Measurements from ENCODE around the gene ANKRD27. TPM values are rescaled to one million over a fixed set of nuclear protein-coding genes. Genes with fewer than 3 reads are reported as not detected.

ANKRD27 gene
- total RNA-seq, 1 donor from 2014 or later, result 44.5 TPM

GRCh38 chr19:32566246-32566830, 108.6 kb downstream of the ANKRD27 start:
- ATAC-seq (no peak), DNase-seq (no peak)
- no peak overlapping the region for H3K27ac ChIP-seq
- H3K4me3 ChIP-seq, result no peak overlapping the region
- H3K4me1 ChIP-seq, result no peaks in the 10 kb centered on the region
- H3K9me3 ChIP-seq, result no peaks in the 10 kb centered on the region
- TF ChIP-seq CTCF (IDR thresholded peaks at IDR 0.05), result no peak
- intact Hi-C loops (cut with DNase I), result no loop called here
- H3K27me3 ChIP-seq (ENCODE audit: low read depth), result peaks cover 22% of the 10 kb centered on the region
- H3K36me3 ChIP-seq, result no peaks in the 10 kb centered on the region

- Histone ChIP-seq H3K36me3 (no peaks in the 10 kb centered on the region), H3K9me3 (no peaks in the 10 kb centered on the region), H3K27me3 (ENCODE audit: low read depth) (peaks cover 10% of the 10 kb centered on the region), H3K27ac (no peak overlapping the region), H3K4me3 (no peak overlapping the region), H3K4me1 (no peaks in the 10 kb centered on the region)
- ATAC-seq (no peak), DNase-seq (no peak)
- no peak for TF ChIP-seq CTCF (IDR thresholded peaks at IDR 0.05)
- intact Hi-C loops (cut with DNase I), result no loop called here
These were observed 111.2 kb downstream of the ANKRD27 start for GRCh38 chr19:32563761-32564160.

GRCh38 chr19:32558607-32559228, 116.3 kb downstream of the ANKRD27 start:
- no peaks in the 10 kb centered on the region for H3K4me1 ChIP-seq
- intact Hi-C loops (cut with DNase I), result no loop called here
- no peak for ATAC-seq
- no peak overlapping the region for H3K4me3 ChIP-seq
- no peak overlapping the region for H3K27ac ChIP-seq
- TF ChIP-seq CTCF (IDR thresholded peaks at IDR 0.05), result no peak
- no peak for DNase-seq
- H3K27me3 ChIP-seq (ENCODE audit: low read depth), result no peaks in the 10 kb centered on the region
- H3K9me3 ChIP-seq, result no peaks in the 10 kb centered on the region
- H3K36me3 ChIP-seq, result no peaks in the 10 kb centered on the region

GRCh38 chr19:32555786-32556185, 119.2 kb downstream of the ANKRD27 start:
- no peak for TF ChIP-seq CTCF (IDR thresholded peaks at IDR 0.05)
- no peaks in the 10 kb centered on the region for H3K27me3 ChIP-seq (ENCODE audit: low read depth)
- ATAC-seq (no peak), DNase-seq (no peak)
- H3K4me1 ChIP-seq, result no peaks in the 10 kb centered on the region
- H3K27ac ChIP-seq, result no peak overlapping the region
- H3K36me3 ChIP-seq, result no peaks in the 10 kb centered on the region
- intact Hi-C loops (cut with DNase I), result no loop called here
- no peaks in the 10 kb centered on the region for H3K9me3 ChIP-seq
- no peak overlapping the region for H3K4me3 ChIP-seq

- Histone ChIP-seq H3K4me3 (no peak overlapping the region), H3K27me3 (ENCODE audit: low read depth) (no peaks in the 10 kb centered on the region), H3K4me1 (no peaks in the 10 kb centered on the region), H3K36me3 (no peaks in the 10 kb centered on the region), H3K27ac (no peak overlapping the region), H3K9me3 (no peaks in the 10 kb centered on the region)
- intact Hi-C loops (cut with DNase I), result no loop called here
- no peak for TF ChIP-seq CTCF (IDR thresholded peaks at IDR 0.05)
- no peak for DNase-seq
- ATAC-seq, result no peak
These were observed 124.3 kb downstream of the ANKRD27 start for GRCh38 chr19:32550666-32551065.

Other genes with a start within 250 kb of the ANKRD27 start
- gene PDCD5, start 94.0 kb downstream of the ANKRD27 start, total RNA-seq, result 50.0 TPM
- gene RGS9BP, start 668 bp upstream of the ANKRD27 start, total RNA-seq, result 2.1 TPM
- gene NUDT19, start 16.6 kb upstream of the ANKRD27 start, total RNA-seq, result 18.5 TPM
- gene TDRD12, start 44.6 kb upstream of the ANKRD27 start, total RNA-seq, result not detected
- gene SLC7A9, start 194.6 kb upstream of the ANKRD27 start, total RNA-seq, result 0.32 TPM